Mononuclear cell (primary cell): Measurements from ENCODE around the gene EPN3. TPM values are rescaled to one million over a fixed set of nuclear protein-coding genes. Genes with fewer than 3 reads are reported as not detected.

Experiments used
- H3K27me3 ChIP-seq: 2 replicates; pipeline ENCODE4 v1.6.0; 2011; ENCODE audit warnings: low read length, control low read depth; ENCODE audit not compliant: insufficient read depth
- H3K4me1 ChIP-seq: 2 replicates; pipeline ENCODE4 v1.5.1; 2011; ENCODE audit warnings: mild to moderate bottlenecking, low read length, control low read depth; ENCODE audit not compliant: insufficient read depth
- H3K4me3 ChIP-seq: 2 replicates; pipeline ENCODE4 v1.5.1; 2011; ENCODE audit warnings: mild to moderate bottlenecking, low read length, moderate library complexity
- H3K9me3 ChIP-seq: 2 replicates; pipeline ENCODE4 v1.5.1; 2011; ENCODE audit warnings: low read depth, mild to moderate bottlenecking, control low read depth, low read length
- total RNA-seq: library from RNA; depleted of rRNA; stranded (reverse); fragments of >200 nt; gene quantifications from one replicate; pipeline ENCODE4 v1.2.3, GENCODE V29; 2012

EPN3 gene
- total RNA-seq, 1 donor, result not detected

DNA sequence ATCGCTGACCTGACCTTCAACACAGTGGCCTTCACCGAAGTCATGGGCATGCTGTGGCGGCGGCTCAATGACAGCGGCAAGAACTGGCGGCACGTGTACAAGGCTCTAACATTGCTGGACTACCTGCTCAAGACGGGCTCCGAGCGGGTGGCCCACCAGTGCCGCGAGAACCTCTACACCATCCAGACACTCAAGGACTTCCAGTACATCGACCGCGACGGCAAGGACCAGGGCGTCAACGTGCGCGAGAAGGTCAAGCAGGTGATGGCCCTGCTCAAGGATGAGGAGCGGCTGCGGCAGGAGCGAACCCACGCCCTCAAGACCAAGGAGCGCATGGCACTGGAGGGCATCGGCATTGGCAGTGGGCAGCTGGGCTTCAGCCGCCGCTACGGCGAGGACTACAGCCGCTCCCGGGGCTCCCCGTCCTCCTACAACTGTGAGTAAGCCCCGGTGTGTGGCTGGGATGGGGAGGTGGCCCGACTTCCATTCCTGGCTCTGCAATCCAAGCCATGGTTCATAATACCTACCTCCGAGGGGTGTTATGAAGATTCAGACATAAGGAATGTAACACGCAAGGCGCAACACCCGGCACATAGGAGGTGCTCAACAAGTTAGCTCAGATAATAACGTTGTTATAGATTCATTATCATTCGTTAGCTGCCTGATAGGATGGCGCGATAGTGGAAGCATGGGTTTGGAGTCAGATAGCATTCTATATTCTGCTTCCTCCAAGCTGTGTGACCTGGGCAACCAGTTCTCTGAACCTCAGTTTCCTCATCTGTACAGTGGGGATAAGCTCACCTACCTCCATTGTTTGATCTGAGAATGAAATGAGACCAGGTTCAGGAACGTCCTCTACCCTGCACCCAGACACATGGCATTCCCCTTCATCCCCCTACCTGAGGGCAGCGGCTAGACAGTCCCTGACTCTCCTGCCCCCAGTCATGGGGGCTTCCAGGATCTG lies 4.4 kb downstream of the EPN3 start:
- peaks cover 14% of the 10 kb centered on the region for H3K4me1 ChIP-seq
- peaks cover 22% of the 10 kb centered on the region for H3K27me3 ChIP-seq
- H3K4me3 ChIP-seq, result no peak overlapping the region
- H3K9me3 ChIP-seq, result no peaks in the 10 kb centered on the region

DNA sequence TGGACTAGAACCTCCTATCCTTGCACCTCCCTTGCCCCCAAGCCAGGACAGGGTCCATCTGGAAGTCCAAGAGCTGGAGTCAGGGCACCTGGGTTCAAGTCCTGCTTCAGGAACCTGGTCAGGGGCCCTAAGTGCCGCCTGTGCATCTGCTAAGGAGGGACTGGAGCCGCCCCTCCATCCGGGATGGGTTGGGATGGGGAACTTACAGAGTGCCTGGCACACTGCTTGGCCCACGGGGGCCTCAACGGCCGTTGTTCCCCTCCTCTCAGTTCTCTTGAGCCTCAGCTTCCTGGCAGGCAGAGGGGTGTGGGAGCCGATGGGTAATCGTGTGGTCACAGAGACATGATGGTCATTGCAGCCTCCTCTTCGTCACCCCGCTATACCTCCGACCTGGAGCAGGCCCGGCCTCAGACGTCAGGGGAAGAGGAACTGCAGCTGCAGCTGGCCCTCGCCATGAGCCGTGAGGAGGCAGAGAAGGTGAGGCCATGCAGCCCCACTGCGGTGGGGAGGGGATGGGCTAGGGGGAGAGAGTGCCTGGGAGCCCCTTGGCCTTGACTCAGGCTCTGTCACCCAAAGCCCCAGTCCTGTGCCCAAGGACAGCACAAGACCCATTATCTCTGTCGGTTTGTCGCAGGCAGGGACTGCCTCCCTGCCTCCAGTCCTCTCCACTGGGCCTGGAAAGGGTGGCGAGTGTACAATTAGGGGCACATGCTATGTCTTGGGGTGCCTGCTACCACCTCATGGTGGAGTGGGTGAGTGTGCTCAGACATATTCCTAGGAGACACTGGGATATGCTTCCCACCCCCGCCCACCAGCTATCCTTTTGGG lies 5.4 kb downstream of the EPN3 start:
- Histone ChIP-seq H3K4me3 (no peak overlapping the region), H3K27me3 (peaks cover 12% of the 10 kb centered on the region), H3K9me3 (no peaks in the 10 kb centered on the region), H3K4me1 (peaks cover 15% of the 10 kb centered on the region)

DNA sequence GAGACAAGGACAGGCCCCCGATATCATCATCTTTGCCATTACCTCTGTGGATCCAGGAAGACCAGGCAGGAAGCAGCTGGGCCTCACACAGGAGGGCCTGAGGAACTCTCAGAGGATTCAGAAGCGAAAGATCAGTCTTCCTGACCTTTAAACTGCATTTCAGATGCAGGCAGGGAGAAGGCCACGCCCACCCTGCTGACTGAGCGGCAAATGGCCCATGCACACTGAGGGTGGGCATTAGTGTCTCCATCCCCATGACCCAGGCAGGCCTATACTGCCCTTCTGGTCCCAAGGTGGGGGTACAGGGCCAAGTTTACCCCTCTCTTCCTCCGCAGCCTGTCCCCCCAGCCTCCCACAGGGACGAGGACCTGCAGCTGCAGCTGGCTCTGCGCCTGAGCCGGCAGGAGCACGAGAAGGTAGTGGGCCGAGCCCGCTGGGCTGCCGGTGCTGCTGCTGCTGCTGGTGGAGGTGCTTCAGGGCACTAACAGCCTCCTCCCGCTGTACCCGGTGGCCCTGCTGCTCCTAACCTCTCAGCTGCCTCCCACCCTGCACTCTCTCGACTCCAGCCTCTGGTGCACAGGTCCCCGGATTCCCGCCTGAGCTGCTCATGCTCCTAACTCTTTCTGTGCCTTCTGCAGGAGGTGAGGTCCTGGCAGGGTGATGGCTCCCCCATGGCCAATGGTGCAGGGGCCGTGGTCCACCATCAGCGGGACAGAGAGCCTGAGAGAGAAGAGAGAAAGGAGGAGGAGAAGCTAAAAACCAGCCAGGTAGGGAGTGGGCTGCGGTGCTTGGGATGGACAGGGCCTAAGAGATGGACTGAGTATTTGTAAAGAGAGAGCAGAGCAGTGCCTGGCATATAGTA lies 6.2 kb downstream of the EPN3 start:
- Histone ChIP-seq H3K4me1 (peaks cover 16% of the 10 kb centered on the region), H3K27me3 (peaks cover 5% of the 10 kb centered on the region), H3K4me3 (no peak overlapping the region), H3K9me3 (no peaks in the 10 kb centered on the region)

DNA sequence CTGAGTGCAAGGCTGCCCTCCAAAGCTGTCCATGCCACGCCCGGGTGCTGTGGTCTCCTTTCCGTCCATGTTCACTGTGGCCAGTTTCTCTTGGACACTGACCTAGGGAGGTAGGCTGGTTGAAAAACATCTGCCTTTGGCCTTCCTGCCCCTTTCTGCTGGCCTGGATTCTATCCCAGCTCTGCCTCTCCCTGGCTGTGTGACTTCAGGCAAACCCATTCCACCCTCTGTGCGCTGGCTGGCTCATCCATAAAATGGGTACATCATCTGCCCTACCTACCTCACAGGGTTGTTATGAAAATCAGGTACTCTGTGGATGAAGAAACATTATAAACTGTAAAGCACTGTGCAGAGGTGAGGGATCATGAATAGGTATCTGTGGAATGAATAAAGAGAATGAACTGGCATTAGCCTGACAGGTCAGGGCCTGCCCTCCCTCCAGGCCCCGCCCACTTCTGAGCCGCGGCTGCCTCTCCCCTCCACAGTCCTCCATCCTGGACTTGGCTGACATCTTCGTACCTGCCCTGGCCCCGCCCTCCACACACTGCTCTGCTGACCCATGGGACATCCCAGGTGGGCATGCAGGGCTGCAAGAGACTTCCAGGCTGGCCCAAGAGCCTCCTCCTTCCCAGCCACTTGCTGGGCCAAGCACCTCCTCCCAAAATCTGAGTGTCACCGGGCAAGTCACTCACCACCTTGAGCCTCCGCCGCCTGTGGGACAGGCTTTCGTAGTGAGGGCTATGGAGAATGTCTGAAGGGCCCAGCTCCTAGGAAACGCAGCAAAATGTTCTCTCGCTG lies 7.4 kb downstream of the EPN3 start:
- Histone ChIP-seq H3K4me1 (peaks cover 16% of the 10 kb centered on the region), H3K9me3 (no peaks in the 10 kb centered on the region), H3K4me3 (no peak overlapping the region), H3K27me3 (no peaks in the 10 kb centered on the region)

DNA sequence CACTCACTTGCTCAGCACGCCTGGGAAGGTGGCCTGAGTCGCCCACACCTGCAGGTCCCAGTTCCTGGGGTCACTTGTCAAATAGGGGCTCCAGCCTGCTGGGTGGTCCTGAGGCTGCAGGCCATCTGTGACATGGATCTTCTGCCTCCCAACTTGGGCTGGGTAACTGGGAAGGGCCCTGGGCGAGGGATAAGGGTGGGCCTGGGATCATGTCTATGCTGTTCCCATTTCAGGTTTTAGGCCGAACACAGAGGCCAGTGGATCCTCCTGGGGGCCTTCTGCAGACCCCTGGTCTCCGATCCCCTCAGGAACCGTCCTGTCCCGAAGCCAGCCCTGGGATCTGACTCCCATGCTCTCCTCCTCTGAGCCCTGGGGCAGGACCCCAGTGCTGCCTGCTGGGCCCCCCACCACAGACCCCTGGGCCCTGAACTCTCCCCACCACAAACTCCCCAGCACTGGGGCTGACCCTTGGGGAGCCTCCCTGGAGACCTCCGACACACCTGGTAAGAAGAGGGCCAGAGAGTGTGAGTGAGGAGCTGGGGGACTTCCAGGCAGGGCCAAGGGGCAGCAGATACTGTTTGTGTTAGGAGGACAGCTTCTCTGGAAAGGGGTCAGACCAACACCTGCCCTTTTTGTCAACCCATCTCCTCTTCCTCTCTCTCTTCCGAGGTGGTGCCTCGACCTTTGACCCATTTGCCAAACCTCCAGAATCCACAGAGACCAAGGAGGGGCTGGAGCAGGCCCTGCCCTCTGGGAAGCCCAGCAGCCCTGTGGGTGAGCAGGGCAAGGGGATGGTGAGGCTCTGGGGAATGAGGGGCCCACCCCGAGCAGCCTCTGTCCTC lies 8.2 kb downstream of the EPN3 start:
- Histone ChIP-seq H3K27me3 (no peaks in the 10 kb centered on the region), H3K9me3 (no peaks in the 10 kb centered on the region), H3K4me3 (no peak overlapping the region), H3K4me1 (peaks cover 16% of the 10 kb centered on the region)

DNA sequence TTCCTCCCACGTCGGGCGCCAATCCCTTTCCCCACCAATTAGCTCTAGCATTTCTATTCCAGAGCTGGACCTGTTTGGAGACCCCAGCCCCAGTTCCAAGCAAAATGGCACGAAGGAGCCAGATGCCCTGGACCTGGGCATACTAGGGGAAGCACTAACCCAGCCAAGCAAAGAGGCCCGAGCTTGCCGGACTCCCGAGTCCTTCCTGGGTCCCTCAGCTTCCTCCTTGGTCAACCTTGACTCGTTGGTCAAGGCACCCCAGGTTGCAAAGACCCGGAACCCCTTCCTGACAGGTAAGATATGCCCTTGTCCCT lies 8.8 kb downstream of the EPN3 start:
- Histone ChIP-seq H3K27me3 (no peaks in the 10 kb centered on the region), H3K4me3 (peak overlapping the region; percentile 48), H3K4me1 (peaks cover 16% of the 10 kb centered on the region), H3K9me3 (no peaks in the 10 kb centered on the region)

DNA sequence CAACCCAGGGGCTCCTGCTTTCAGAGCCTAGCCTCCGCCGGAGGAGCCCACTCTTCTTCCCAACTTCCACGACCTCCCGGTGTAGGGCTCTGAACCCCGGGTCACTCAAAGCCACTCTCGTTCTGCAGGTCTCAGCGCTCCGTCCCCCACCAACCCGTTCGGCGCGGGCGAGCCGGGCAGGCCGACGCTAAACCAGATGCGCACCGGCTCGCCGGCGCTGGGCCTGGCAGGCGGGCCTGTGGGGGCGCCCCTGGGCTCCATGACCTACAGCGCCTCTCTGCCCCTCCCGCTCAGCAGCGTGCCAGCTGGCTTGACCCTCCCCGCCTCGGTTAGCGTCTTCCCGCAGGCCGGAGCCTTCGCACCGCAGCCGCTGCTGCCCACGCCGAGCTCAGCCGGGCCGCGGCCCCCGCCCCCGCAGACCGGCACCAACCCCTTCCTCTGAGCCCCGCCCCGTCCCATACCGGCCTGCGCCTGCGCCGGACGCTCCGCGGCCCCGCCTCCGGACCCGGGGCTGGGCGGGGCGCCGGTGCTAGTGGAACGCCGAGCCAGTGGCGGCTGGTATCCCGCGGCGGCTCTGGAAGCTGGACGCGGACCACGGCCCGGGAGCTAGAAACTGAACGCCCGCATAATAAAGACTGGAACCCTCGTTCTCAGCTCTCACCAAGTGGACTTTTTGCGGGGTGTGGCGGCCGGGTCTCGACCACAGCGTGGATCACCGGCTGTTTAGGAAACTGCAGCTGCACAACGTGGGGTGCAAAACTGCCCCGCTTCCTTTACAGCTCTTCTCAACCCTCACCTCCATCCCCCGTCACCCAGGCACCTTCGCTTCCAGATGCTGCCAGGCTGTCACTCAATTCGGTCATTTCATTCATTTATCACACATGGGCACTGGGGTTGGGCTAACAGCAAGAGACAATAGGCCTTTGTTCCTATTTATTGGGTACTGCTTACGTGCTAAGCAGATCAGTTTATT lies 9.5 kb downstream of the EPN3 start:
- Histone ChIP-seq H3K9me3 (no peaks in the 10 kb centered on the region), H3K4me3 (peak overlapping the region; percentile 48), H3K4me1 (peaks cover 22% of the 10 kb centered on the region), H3K27me3 (no peaks in the 10 kb centered on the region)

DNA sequence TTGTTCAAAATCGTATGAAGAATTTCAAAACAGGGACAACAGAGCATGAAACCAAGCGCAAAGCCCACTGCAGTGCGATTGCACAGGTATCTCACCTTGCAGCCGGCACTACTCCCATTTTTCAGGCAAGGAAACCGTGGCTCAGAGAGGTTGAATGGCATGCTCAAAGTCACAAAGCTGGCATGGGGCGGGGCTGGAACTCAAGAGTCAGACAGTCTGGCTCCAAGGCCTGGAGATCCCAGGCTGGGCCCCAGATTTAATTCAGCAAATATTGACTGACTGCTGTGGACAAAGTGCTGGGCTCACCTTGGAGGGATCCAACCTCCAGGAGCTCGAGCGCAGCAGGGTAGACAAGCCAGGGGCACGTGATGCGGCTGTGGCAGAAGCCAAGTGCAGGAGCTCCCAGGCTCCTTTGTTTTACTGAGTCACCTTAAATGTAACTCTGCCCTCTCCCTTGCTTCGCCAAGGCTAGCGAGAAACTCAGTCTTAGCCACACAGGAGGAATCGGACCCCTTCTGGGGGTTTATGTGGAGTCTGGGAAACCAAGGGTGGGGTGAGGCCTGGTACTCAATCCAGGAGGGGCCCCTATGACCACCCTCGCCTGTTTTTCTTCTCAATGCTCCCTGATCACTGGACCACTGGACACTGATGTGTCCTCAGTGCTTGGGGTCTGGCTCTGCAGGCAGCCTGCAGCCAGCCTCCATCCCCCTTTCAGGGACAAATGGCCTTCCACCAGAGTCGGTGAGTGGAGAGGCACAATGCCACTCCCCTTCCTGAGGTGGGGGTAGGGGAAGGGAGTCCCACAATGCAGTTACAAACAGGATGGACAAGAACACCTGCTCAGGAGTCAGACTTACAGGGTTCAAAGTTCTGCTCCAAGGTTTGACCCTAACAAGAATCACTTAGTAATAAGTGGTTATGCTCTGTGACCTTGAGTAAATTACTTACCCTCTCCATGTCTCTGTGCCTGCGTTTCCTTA lies 10.6 kb downstream of the EPN3 start:
- Histone ChIP-seq H3K4me1 (peaks cover 29% of the 10 kb centered on the region), H3K27me3 (no peaks in the 10 kb centered on the region), H3K4me3 (no peak overlapping the region), H3K9me3 (no peaks in the 10 kb centered on the region)

DNA sequence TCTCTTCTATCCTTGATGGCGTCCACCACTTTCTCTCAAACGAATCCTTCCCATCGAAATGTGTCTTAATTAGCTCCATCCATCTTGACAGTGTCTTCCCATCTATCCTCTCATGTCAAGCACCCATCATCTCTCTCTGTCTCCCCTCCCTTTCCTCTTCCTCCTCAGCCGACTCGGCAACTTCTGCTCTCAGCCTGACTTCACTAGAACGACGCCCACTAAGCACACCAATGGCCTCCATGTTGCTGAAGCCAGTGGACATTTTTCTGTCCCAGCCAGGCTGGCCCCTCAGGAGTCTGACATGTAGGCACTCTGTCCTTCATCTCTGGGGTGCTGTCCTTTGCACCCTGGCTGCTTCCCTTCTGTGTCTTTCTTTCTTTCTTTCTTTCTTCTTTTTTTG lies 12.0 kb downstream of the EPN3 start:
- Histone ChIP-seq H3K4me1 (peaks cover 29% of the 10 kb centered on the region), H3K27me3 (no peaks in the 10 kb centered on the region), H3K9me3 (no peaks in the 10 kb centered on the region), H3K4me3 (no peak overlapping the region)

DNA sequence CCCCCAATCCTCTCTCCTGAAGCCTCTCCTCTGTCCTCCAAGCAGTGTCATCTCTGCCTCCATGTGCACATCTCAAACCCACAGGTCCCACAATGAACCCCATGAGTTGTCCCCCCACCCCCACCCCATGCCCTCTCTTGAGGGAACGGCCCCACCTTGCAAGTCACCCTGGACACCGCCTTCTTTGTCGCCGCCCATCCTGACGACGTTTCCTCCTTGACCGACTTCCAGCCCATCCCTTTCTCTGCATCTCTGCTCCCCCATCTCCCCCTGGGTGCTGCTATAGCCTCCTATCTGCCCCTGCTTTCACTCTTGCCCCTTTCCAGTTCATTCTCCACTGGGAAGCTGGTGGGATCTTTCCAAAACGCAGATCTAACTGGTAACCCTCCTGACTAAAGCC lies 12.8 kb downstream of the EPN3 start:
- no peaks in the 10 kb centered on the region for H3K27me3 ChIP-seq
- no peaks in the 10 kb centered on the region for H3K9me3 ChIP-seq
- H3K4me3 ChIP-seq, result no peak overlapping the region
- H3K4me1 ChIP-seq, result peaks cover 29% of the 10 kb centered on the region

DNA sequence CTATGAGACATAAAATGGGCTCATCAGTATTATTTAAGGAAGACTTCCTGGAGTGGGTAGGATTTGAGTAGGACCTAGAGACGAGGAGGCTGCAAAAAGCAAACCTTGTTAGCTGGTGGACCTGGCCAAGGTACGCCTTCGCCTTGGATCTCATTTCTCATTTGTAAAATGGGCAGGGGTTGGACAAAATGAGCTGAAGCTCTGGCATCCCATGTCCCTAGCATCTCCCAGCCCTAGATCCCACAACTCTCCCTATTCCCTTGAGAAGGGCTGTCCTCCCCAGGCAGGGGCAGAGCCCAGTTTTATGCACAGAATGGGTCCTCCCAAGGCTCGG lies 14.1 kb downstream of the EPN3 start:
- Histone ChIP-seq H3K27me3 (no peaks in the 10 kb centered on the region), H3K4me3 (peak overlapping the region; percentile 38), H3K4me1 (peaks cover 24% of the 10 kb centered on the region), H3K9me3 (no peaks in the 10 kb centered on the region)
